ENCODE results near the gene LRIT2.
A peak's percentile ranks its signal among the peaks of the same experiment; 100 is the strongest.

LRIT2 gene, protein sequence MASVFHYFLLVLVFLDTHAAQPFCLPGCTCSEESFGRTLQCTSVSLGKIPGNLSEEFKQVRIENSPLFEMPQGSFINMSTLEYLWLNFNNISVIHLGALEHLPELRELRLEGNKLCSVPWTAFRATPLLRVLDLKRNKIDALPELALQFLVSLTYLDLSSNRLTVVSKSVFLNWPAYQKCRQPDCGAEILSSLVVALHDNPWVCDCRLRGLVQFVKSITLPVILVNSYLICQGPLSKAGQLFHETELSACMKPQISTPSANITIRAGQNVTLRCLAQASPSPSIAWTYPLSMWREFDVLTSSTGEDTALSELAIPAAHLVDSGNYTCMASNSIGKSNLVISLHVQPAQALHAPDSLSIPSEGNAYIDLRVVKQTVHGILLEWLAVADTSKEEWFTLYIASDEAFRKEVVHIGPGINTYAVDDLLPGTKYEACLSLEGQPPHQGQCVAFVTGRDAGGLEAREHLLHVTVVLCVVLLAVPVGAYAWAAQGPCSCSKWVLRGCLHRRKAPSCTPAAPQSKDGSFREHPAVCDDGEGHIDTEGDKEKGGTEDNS

DNA sequence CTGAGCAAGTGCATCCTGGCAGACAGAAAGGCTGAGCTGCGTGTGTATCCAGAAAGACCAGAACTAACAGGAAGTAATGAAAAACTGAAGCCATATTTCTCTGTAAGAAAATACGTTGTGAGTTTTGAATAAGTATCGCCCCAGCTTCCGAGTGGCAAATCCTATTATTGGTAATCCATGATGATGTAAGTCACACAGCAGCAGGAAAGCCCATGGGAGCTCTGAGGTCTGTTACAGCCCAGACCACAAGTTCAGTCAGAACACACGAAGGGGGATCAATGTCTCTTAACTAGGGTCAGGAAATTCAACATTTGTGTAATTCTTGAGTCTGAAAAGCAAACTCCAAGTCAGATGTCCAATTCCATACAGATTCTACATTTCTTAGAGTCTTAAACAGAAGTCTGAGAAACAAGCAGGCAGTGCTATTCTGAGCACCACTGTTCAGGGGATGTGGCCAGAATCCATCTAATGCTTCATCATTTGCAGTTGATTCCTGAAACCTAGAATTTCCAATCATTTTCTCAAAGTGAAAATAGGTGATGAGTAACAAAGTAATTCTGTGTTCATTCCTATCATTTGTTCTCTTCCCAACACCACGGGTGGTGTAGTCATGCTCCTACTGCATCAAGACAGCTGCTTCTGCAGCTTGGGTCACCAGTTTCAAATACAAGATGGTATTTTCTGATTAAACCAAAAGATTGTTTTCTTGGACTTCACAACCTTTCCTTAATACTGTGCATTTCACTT is at the start of gene LRIT2:
TSS of gene LRIT2 (minus strand) at position 118 of the 747 bp plus-strand sequence. CDS start at position 94, 24 bp downstream.
- peak; percentile 91 for DNase-seq

DNA sequence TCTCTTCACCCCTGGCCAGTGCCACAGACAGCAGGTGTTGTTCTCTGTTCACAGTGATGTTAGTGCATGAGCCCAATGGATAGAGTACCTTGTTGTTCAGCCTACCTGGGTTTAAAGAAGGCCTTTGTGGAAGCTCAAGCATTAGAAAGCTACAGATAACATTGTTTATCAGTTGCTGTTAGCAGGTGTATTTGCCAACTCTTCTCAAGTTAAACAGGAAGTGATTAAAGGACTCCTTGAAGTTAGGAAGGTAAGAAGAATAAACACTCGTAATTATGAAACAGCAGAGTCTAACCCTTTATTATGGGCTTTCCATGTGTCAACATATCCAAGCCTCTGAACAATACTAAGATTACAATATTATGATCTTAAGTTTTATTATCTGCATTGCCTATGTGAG is 45.4 kb upstream of the LRIT2 start:
- DNase-seq, result no peak

DNA sequence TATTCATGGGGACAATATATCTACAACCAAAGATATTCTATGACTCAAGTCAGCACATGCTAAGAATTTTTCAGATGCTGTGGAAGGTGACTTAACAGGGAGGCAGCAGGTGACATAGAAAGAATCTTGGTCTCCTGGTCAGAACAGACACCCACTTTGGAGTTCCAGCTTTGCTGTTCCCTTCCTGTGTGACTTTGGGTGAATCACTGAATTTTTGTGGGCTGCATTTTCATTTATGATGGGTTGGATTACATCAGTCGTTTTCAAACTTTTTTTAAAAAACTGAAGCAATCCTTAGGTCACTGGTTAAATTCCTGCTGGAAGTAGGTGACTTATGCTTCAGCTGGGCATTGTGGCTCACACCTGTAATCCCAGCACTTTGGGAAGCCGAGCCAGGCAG is 44.4 kb upstream of the LRIT2 start:
- no peak for DNase-seq

DNA sequence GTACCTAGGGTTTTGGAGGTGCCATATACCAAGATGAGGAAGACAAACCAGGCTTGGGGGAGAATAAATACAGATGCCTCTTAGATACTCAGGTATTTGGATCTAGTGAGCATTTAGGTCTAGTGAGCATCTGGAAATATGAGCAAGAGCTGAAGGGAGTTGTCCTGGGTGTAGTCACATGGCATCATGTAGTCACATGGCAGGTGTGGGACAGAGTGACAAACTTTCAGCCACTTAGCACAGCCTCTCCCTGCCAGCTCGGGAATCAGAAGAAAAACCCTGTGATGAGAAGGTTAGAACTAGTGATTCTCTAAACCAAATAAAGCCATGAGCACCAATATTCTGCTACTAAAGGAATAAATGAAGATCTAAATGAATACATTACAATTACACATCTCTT is 43.8 kb upstream of the LRIT2 start:
- DNase-seq, result no peak

DNA sequence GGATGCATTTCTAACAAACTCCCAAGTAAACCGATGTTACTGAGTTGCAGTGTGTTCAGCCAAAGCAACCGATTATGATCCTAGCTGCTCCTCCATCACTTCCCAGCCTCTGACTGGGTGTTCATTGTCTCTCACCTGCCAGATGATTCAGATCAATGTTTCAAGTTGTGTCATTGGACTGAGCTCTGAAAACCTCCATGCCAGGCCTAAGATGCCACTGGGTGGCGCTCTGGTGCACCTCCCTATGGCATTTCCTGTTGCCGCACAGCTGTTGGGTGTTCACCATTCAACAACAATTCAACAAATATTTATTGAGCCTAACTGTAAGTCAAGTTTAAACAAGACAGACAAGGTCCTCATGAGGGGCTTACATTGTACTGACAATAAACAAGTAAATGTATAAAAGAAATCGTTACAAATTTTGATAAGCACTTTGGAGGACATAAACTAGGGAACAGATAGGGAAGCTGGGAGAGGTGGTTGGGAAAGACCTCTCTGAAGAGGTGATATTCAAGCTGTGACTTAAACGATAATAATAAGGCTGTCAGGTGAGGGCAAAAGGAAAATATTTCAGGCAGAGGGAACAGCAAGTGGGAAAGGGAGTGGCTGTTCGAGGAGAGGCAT is 42.3 kb upstream of the LRIT2 start:
- DNase-seq, result peak; percentile 39

DNA sequence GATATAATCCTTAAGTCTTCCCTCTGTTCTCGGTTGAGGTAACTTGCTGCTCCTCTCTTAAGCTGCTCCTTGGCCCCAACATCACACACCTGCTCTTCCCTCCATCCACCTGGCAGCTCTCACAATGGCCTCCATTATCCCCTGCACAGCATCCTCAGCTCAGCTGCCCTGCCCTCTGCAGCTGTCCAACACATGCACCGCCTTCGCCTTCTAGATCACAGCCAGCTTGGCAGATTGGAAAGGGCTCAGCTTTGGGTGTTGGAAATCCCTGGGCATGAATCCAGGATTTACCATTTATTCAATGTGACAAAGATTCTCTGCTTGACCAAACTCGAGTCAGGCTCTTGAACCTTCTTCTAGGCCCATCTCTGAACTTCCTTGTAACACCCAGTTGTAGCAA is 40.1 kb upstream of the LRIT2 start:
- DNase-seq, result peak; percentile 17

GRCh38 chr10:84264611-84265141 is 39.3 kb upstream of the LRIT2 start:
- peak; percentile 83 for DNase-seq

DNA sequence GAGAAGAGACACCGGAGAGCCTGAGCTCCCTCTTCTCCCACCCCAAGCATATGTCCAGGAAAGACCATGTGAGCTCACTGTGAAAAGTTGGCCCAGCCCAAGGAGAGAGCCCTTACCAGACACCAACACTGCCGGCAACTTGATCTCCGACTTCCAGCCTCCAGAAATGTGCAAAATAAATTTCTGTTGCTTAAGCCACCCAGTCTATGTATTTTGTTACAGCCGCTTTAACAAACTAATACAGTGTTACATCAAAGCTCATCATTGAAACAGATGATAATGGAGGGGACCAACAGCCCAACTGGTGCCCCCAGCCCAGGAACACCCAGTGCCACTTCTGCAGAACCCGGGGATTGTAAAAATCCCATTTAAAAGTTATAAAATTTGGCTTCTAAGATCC is 38.4 kb upstream of the LRIT2 start:
- DNase-seq, result no peak

- DNase-seq, result no peak
Observed at GRCh38 chr10:84262190-84262956, 37.0 kb upstream of the LRIT2 start.

DNA sequence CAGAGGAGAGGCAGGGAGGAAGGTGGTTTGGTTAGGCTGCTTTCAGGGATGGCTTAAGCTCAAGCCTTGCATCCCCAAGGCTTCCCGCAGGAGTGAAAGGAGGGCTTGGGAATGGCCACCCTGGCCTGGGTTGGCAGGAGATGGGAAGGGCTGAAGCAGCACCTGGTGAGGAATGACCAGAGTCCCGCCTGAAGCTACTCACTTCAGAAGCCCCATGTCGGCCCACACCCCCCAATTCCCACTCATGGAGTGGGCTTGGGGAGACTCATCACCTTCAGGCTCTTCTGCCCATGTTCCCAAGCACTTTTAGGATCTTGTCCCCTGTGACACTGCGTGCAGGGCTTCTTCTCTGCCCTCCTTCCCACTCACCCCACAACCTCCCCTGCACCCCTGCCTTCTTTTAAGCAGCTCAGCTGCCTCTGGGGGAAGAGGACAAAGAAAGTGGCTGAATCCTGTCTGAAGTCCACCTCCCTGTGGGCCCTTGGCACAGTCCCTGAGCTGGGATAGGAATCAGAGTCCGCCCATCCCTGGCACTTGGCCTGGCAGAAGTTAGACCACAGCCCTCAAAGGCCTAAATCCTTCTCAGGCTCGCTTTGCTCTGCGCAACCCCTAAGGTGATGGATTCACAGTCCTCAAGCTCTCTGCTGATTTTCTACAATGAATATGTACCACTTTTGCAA is 36.0 kb upstream of the LRIT2 start:
- DNase-seq, result no peak

DNA sequence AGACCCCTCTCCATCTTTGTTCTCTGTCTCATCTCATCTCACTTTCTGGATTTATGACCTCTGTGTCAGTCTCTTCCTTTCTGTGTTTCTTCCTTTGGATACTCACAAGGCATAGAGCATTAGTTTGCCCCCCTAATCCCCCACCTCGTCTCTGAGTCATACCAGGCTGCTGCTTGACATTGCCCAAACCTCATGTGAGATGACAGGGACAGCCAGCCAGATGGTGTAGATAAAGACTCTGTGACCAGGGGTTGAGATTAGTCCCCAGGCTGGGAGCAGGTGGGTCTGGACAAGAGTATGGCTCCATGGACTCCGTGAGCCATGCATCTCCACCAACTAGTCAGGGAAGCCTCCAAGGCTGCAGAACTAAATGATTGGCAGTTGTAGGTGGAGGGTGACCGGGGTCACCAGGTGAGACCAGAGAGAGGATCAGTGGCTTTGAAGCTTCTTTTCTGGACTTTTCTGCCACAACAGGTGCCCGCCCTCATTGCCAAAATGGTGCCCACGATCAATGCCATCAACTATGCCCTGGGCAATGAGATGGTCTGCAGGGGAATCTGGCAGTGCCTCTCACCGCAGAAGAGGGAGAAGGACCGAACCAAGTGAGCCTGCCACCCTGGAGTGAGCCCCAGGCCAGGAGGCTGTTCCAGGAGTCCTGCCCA is 32.8 kb upstream of the LRIT2 start:
- DNase-seq, result peak; percentile 55

DNA sequence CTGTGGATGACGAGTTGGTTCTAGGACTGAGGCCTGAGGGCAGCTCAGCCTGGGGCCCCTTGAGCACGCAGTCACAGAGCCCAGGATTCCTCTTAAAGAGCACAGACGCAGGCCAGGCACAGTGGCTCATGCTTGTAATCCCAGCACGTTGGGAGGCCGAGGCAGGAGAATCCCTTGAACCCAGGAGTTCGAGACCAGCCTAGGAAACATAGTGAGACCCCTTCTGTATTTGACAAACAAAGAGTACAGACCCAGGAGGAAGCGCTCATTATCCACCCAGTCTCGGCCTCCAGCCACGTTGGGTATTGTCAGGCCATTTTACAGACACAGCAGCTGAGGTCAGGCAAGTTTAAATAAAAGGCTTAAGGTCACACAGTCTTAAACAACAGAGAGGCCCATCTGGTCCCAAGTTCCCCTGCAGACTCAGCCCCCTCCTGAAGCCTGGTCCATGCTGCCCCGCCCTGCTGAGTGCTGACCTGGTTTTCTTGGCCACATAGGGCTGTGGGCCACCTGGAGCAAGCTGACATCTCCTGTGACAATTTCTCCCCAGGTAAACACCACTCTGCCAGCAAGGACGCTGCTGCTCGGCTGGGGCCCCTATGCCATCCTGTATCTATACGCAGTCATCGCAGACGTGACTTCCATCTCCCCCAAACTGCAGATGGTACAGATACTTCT is 32.1 kb upstream of the LRIT2 start:
- no peak for DNase-seq

- DNase-seq, result peak; percentile 7
Observed at GRCh38 chr10:84256510-84257342, 31.4 kb upstream of the LRIT2 start.

DNA sequence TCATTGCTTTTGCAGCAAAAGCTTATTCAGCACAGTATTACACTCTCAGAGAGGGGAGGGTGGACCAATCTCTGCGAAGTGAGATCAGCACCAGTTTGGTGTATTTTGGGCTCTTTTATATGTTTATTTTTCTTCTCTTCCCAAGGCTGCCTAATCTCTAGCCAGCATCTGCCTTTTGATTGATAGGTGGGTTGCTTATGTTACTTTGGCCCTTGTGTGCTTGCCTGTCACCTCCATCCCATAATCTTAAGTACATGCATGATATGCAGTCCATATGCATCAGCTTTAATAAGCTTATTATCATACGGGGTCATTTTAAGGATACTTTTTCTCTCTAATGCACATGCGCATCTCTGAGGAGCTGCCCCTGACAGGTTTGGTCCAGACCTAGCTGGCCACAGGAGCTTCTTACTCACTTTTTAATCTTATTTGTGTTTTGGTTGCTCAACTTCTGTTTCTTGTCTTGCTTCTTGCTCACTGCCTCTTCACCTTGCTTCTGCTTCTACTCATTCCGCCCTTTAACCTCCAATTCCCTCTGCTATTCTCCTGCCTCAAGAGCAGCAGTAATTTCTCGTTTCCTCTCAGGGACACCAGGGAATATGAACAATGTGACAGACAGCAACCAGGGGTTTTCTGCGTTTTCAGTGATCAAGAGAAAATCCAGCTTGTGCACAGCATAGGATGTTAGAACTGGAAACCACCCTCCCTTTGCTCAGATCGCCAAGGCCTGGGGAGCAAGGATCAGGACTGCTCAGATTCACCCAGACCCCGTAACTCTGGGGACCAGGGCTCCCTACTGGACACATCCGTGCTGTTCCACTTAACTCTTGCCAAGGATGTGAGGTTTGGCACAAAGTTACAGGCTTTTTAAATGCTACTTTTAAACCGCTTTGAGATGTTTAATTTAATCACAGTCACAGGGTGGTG is 29.5 kb upstream of the LRIT2 start:
- DNase-seq, result peak; percentile 39

DNA sequence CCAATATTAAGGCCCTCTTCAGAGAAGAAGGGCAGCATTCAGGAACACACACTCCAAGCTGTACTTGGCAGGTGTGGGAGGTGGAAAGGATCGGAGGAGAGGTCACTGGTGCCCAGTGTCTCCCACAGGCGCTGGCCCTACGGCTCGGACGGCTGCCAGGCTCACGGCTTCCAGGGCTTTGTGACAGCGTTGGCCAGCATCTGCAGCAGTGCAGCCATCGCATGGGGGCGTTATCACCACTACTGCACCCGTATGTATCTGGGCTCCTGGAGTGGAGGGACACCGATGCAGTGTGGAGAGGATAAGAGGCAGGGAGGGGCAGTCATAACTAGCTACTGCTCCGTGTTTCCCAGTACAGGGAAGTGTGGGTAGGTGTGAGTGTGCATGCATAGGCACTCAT is 23.4 kb upstream of the LRIT2 start:
- no peak for DNase-seq

GRCh38 chr10:84247496-84247895 is 22.2 kb upstream of the LRIT2 start:
- DNase-seq, result no peak

- peak; percentile 96 for DNase-seq
Observed at GRCh38 chr10:84244651-84245270, 19.4 kb upstream of the LRIT2 start, which contains the start of gene RGR. Gene RGR (plus strand): TSS chr10:84245053. CDS start chr10:84245091, 38 bp downstream.

- DNase-seq, result peak; percentile 3
Observed at GRCh38 chr10:84243759-84244158, 18.4 kb upstream of the LRIT2 start.

All from NCI-H82 (cell line).